ENCODE measurements around the gene GNAQ.

GRCh38 chr9:77975036-77975435, 56.6 kb downstream of the GNAQ start:
- TF ChIP-seq POLR2A (IDR thresholded peaks at IDR 0.05) (no peak), CTCF (IDR thresholded peaks at IDR 0.05) (peak in 1 of 7 experiments; percentile 10), POLR2AphosphoS5 (IDR thresholded peaks at IDR 0.05) (no peak)
